Activated naive CD4-positive, alpha-beta T cell treated with anti-CD3 and anti-CD28 coated beads, Interleukin-2, amount 50 U/mL, for 16 hours (primary cell): ENCODE results near the gene E4F1.
"Not testable (repeated sequence)": the region's sequence is repeated elsewhere in the genome, so short reads cannot be mapped to it uniquely, and the experiment has no call there.

ENCODE experiments used
- DNase-seq: peaks from one replicate; pipeline ENCODE4 v3.0.0-alpha.2; 2020

Gene E4F1

DNA sequence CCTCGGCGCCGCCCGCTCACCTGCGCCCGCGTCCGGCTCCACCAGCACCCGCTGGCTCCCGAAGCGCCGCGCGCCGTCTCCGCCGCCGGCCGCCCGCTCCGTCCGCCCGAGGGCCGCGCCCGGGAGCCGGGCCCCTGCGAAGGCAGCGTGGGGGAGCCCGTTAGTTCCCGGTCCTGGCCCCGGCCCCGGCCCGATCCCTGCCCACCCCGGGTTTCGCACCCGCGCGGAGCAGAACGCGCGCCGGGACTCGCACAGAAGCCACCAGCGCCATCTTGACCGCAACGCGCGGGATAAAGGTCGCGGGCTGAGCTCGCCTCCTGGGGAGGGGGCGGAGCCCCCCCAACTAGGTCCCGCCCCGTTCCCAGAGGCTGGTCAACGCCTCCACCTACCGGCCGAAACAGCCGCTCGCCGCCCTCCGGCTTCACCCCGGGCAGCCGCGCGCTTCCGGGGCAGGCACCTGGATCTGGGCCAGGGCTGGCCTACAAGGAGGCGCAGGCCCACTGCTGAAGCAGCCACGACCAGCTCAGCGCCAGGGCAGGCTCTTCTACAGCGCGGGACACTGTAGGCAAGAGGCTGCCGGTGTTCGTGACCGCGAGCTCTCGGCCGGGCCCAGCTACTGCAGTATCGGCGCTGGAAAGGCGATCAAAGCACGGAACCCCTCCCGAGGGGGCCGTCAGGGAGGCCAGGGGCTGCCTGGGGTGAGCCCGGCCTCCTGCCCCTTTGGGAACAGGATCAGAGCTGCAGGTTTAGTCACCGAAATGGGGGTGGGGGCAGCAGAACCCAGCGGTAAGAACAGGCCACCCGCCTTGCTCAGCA is 28.1 kb downstream of the E4F1 start, which contains the start of gene ECI1:
Gene ECI1 (minus strand): TSS at position 292 of the 816 bp plus-strand sequence. CDS start 21 bp downstream, at position 271.
- peak; percentile 71 for DNase-seq

DNA sequence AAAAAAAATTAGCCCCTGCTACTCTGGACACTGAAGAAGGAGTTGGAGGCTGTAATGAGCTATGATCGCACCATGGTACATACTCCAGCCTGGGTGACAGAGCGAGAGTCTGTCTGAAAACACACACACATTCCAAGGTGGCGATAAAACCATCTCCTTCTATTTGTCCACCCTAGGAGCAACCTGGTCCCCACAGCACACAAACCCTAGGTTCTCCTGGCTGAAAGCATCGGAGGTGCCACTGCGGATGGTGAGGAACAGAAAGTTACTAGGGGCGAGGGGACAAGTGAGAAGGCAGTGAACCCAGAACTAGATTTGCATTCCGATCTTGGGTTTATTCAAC is 29.4 kb downstream of the E4F1 start:
- no peak for DNase-seq

DNA sequence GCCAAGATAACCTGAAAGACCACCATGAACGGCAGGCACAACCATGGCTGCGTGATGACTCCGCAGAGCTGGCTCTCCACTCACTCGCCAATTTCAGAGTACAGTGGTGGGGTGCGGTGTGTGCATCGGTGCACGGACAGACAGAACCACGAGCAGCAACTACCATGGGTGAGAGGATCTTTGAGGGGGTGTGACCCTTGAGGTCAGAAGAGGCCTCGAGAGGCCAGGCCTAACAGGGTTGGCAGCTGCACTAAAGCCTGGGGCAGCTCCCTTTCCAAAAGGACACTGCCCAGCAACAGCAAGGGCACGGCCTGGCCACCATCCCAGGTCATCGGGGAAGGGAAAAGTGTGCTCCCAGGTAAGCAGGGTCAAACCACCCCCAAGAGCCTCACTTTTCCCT is 29.9 kb downstream of the E4F1 start:
- DNase-seq, result no peak

DNA sequence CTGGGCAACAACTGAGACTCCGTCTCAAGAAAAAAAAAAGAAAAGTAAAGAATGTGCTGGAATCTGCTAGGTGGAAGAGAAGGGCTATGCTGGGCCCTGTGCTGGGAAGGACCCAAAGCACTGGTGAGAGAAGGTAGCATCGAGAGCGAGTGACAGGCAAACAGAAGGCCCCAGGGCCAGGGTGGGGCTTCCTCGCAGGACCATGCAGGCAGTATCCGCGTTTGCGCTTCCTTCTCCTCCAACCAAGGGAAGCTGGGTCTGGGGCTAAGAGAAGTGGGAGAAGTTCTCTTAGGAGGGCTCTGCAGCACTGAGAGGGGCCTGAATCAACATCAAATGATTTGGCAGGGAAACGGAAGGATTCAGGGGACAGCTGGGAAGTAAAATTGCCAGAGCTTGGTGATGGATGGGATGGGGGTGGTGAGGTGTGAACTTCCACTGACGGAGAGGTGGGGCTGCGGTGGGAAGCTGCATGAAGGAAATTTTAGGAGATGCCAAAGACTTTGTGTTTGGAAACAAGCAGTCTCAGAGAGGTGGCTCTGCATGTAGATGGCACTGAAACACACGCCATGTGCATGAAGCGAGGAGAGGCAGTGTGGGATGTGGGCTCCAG is 33.2 kb downstream of the E4F1 start:
- no peak for DNase-seq

GRCh38 chr16:2257726-2258125 is 34.3 kb downstream of the E4F1 start:
- no peak for DNase-seq

DNA sequence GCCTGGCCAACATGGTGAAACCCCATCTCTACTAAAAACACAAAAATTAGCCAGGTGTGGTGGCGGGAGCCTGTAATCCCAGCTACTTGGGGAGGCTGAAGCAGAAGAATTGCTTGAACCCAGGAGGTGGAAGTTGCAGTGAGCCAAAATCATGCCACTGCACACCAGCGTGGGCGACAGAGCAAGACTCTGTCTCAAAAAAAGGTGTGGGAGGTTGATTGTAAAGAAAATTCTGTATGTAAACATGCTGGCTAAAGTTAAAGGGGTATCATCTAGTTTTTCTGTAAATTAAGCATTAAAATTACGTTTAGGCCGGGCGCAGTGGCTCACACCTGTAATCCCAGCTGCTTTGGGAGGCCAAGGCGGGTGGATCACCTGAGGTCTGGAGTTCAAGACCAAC is 35.1 kb downstream of the E4F1 start:
- not testable (repeated sequence) for DNase-seq

DNA sequence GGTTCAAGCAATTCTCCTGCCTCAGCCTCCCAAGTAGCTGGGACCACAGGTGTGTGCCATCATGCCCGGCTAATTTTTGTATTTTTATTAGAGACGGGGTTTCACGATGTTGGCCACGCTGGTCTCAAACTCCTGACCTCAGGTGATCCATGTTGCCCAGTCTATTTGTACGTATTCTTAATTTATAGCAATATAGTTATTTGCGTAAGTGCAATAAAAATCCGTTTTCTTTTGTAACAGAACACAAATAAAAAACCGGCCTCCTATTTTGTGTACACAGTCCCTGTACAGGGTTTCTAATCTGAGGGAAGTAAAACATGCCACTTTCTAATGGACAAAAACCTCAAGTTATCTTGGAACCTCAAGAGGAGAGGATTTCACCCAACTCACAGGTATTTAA is 36.9 kb downstream of the E4F1 start:
- no peak for DNase-seq

DNA sequence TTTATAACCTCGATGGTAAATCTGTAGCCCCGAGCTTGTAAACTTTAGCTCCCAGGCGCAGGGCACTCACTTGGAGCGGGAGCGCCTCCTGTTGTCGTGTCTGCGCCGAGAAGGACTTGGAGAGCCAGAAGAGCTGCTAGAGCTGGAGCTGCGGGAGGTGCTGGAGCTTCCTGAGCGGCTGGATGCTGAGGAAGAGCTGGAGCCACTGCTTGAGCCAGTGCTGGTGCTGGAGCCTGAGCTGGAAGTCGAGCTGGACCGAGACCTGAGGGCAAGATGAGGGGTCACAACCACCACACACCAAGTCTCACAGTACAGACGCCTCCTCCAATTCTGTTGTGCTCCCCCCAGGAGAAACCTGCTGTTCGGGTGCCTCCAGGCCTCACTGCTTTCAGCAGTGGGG is 39.6 kb downstream of the E4F1 start:
- not testable (repeated sequence) for DNase-seq

DNA sequence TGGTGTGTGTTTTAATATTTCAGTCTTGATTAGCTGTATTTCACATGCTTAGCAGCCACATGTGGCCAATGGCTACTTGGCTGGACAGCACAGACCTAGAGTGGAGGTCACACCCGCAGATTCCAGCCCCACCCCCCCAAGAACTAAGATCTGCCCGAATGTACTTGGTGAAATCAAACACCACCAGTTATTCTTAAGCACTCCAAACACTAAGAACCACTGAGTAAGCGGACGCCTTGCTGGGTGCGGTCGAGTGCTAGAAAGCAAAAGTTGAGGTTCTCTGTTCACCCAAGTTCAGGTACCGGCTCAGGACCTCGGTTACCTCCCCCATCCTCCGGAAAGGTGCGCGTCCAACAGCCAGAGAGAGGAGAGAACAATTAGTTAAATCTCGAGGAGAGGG is 43.5 kb downstream of the E4F1 start:
- peak; percentile 28 for DNase-seq

DNA sequence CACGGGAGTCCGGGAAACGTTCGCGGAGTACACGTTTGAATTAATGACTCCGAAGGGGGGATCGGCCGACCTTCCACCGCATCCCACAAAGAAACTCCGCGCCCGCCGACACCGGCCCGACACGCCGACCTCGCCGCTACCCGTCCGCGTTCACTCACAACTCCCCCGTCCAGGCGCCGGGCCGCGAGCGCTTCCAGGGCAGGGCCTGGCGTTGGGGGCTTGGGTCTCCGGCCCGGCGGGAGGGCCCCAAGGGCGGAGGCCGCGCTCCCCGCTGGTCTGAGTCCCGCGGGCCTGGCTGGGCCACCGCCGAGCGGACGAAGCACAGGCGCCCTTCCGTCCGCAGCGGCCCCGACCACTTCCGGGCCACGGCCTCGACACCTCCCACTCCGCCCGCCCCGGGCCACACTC is 44.1 kb downstream of the E4F1 start:
- not testable (repeated sequence) for DNase-seq

- peak; percentile 96 for DNase-seq
Measured at GRCh38 chr16:2267913-2268666, 44.7 kb downstream of the E4F1 start, which contains the start of gene RNPS1. Gene RNPS1, minus strand, starts transcription at chr16:2268126. Its CDS starts 3,483 bp downstream, at chr16:2264643.

- DNase-seq, result no peak
Measured at GRCh38 chr16:2270070-2270462, 46.7 kb downstream of the E4F1 start.

DNA sequence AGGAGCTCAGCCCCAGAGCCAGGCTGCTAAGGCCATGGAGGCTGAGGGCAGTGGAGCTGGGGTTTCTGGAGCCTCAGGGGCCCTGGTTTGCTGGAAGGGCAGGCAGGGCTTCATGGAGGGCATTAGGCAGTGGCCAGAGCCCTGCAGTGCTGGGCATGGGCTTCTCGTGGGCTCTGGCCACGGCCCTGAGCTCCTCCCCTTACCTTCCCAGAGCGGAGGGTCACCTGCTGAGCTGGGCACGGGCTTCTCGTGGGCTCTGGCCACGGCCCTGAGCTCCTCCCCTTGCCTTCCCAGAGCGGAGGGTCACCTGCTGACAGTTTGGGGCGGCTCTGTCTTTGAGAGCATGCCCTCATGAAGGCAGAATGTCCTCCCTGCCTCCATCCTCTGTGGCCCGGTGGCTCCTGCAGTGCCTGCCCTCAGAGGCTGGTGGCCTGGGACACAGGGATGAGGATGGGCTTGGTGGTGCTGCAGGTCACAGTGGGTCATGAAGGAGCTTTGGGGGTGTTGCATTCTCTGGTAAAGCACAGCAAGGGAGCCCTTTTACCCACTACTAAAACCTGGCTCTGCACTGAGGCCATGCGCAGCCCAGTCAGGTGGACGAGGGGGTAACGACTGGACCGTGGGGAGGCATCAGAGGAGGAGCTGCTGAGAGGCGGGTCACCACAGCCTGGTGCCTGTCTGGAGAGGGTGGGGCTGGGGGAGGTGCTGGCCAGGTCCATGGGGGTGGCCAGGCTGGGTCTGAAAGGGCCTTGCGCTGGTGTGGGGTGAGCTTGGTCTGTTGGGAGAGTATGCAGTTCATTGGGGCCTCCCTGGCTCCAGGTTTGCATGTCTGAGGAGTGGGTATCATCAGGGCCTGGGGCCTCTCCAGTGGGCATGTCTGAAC is 47.4 kb downstream of the E4F1 start:
- DNase-seq, result no peak

DNA sequence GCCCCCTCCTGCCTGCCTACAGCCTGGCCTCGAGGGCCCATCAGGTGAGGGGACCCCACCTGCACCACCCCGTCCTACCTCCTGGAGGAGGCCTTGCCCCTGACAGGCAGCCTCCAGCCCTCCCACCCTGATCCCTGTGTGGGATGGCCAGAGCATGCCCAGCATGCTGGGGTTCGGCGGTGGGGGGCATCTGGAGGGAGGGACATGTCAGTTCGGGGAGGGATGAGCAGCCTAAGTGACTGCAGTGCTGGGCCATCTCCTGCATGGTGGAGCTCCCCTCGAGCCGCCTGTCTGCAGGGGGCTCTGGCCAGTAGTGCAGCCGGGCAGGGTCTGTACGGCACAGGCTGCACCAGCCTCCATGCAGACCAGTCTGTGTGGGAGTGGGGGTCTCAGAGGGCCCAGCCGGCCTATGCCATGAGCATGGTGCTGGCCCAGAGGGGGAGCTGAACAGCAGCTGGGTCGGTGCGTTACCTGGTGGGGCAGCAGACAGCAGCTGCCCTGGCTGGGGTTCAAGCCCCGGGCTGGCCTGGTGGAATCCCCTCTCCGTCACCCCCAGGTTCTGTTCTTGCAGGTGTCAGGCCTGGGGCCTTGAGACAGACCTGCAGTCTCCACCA is 48.6 kb downstream of the E4F1 start:
- no peak for DNase-seq

DNA sequence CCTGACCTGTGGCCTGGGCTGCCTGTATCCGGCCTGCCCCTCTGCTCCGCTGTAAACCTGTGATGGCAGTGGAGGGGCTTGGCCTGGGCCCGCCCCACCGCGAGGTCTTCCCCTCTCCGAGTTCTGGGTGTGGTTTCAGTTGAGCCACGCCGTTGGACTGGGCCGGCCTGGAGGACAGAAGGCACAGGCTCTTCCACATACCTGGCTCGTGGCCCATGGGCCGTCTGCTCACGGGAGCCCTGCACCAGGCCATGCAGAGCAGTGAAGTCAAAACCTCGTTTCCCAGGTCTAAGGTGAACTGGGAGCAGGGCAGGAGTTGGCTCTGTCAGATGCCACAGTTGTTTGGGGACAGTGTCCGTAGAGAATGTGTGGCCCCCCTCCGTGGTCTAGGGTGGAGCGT is 50.1 kb downstream of the E4F1 start:
- DNase-seq, result no peak

DNA sequence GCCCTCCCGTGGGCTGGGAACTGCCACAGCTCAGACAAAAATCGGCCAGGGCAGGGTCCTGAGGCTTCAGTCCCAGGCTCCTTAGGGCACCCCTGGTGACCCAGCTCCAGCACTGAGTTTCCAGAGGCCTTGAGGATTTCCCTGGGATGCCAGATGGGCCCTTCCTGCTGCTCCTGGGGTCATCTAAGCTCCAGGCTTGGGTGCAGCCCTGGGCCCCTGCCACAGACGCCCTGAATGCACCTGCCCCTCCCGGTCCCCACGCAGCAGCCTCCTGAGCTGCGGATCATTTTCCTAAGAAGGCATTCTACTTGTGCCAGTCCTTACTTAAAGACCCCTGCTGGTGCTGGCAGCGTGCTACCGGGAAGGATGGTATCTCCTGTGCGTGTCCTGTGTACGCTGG is 50.5 kb downstream of the E4F1 start:
- no peak for DNase-seq

DNA sequence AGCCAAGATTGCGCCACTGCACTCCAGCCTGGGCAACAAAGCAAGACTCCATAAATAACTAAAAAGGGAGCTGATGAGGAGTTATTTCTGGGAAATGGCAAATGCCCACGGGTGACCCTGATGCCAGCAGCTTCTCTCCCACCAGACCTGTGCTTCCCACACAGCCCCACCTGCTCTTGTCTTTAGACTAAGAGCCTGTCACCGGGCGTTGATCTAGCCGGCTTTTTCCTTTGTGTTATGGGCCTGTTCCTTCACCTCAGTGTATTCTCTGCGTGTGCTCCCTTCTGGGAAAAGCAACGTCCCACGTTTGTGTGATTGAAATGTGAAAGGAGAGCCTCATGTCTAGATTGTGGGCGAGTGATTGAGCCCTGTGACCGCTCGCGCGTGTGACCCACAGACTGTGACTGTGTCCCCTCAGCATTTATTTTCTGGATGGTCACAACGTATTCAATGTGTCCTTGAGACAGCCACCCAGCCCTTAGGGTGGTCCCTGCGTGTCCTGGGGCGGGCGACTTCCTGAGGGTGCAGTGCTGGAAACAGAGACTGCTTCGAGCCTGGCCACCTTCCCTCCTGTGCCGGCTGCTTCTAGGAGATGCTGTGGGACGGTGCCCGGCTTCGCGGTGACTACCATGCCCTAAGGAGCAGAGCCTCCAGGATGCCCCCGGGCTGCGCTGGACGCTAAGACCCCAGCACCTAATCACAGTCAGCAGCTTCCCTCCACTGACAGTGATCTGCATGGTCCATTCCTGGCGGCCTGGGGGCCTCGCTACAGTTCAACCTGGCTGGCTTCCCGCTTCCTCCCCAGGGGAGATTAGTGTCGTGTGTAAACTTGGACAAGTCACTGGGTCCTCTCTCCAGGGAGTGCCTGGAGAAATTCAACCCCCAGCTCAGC is 52.3 kb downstream of the E4F1 start:
- no peak for DNase-seq

DNA sequence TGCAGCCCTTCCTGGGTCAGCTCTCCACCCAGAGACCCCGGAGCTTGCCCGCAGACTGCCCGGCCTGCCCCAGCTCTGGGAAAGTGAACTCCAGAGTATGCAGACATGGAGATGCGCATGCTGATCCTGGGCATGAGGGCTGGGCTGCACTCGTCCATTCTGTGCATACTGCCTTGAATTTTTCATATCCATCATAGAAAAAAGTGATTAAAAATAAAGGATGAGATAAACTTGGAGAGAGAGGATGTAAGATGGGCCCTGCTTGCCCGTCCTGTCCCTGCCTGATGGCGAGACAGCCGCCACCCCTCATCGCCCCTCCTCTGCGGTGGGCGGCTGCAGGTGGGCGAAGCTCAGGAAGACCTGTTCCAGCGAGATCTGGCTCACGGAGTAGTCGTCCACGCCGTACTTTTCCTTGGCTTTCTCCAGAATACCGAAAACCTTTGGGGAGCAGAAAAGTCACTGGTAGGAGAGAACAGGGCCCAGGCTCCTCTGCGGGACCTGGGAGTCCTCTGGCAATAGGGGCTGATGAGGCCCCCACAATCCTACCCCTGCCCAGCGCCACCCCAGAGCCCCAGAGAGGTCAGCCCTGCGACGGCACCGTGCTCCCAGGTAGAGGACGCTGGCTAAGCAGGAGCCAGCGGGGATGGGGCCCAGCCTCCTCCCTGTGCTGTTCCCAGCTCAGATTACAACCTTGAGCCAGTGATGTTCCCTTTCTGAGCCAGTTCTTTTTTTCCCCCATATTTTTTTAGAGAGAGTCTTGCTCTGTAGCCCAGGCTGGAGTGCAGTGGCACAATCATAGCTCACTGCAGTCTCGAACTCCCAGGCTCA is 53.2 kb downstream of the E4F1 start:
- DNase-seq, result no peak

DNA sequence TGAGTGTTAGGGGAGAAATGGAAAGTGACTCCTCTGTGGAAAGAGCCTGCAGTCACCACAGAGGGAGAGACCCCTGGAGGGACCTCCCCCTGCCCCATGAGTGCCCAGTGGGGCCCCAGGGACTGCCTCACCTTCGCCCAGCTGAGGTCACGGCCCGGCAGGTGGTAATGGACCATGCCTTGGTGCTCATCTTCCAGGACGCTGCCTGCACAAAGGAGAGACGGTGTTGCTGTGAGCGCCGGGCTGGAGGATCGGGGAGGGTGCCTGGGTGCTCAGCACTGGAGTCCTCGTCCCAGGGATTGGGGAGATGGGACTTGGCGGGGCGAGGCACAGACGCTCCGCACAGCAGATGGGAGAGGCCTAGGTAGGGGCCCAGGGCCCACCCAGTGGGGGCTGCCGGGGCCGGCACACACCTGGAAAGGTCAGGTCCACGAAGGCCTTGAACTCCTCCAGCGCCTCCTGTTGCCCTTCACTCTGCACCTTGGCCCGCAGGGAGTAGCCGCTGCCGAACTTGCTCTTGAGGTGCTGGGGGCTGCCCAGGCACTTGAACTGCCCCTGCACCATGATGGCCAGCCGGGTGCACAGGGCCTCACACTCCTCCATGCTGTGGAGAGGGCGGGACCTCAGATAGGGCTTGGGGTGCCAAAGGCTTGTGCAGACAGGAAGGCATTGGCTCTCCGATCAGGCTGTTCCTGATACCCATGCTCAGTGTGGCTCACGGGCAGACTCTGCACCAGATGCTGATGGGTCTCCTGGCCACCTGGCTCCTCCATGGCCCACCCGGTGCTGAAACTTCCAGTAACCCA is 54.3 kb downstream of the E4F1 start:
- DNase-seq, result no peak

DNA sequence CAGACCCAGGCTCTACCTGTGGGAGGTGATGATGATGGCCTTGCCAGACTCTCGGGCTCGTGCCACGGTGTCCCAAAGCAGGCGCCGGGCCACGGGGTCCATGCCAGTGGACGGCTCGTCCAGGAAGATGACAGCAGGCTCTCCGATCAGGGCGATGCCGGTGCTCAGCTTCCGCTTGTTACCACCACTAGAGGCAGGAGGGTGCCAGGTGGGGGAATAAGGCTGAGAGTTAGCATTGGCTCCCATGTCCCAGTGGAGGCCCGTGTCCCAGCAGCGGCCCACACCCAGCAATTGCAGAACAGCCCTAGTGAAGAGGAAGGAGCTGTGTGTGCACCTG is 54.8 kb downstream of the E4F1 start:
- DNase-seq, result no peak
